Stimulated activated effector memory CD8-positive, alpha-beta T cell treated with anti-CD3 and anti-CD28 coated beads, Interleukin-12 subunit alpha, Interleukin-12 subunit beta, amount 100 ng/mL, for 72 hours (primary cell): Measurements from ENCODE around the gene PHF21A.
A peak's percentile ranks its signal among the peaks of the same experiment; 100 is the strongest.

Experiments
- ATAC-seq: fragments of 150-1000 bp; cut with Tn5 transposase; 2 replicates; pipeline ENCODE4 v1.10.0; 2021
- DNase-seq, 2 donors: peaks; one replicate each; pipeline ENCODE4 v3.0.0; 2021 to 2022; ENCODE audit warnings: low spot score in 2 of 2
- H3K27ac Mint-ChIP-seq: one replicate; pipeline ENCODE4 v1.8.0; 2022; ENCODE audit warnings: mild to moderate bottlenecking, mixed read lengths
- H3K36me3 Mint-ChIP-seq: one replicate; pipeline ENCODE4 v1.8.0; 2022; ENCODE audit warnings: mild to moderate bottlenecking, mixed read lengths
- H3K4me1 Mint-ChIP-seq: one replicate; pipeline ENCODE4 v1.8.0; 2022; ENCODE audit warnings: mixed read lengths
- H3K4me3 Mint-ChIP-seq: one replicate; pipeline ENCODE4 v1.8.0; 2022; ENCODE audit warnings: mild to moderate bottlenecking, mixed read lengths
- H3K9me3 Mint-ChIP-seq: one replicate; pipeline ENCODE4 v1.8.0; 2022; ENCODE audit warnings: mixed read lengths

Gene PHF21A

DNA sequence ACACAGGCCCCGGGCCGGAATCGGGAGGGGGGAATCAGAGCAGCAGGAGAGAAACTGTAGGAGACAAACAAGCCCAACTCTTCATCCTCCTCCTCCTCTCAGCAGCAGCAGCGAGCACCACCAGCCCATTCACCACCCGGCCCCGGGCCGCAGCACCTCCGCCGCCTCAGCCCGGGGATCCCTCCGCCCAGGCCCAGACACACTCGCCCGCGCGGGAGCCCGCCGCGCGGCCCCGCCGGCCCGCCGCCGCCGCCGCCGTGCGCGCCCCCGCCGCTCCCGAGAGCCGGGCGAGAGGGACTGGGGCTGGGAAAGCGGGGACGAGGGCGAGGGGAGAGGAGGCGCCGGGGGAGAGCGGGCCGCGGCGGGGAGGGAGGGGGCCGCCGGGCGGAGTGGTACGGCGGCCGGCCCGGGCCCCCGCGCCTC is at the start of gene PHF21A:
PHF21A (minus strand) TSS at position 154 of the 423 bp plus-strand sequence. CDS start 37,235 bp downstream, outside the sequence.
- H3K4me1 Mint-ChIP-seq: peaks cover 28% of the 10 kb centered on the region
- ATAC-seq: peak; percentile 87
- H3K9me3 Mint-ChIP-seq: no peaks in the 10 kb centered on the region
- H3K36me3 Mint-ChIP-seq: peaks cover 22% of the 10 kb centered on the region
- DNase-seq: peak; percentile 79 to 93
- H3K4me3 Mint-ChIP-seq: peak within 1 kb of the TSS; percentile 95
- H3K27ac Mint-ChIP-seq: peak within 1 kb of the TSS; percentile 97

DNA sequence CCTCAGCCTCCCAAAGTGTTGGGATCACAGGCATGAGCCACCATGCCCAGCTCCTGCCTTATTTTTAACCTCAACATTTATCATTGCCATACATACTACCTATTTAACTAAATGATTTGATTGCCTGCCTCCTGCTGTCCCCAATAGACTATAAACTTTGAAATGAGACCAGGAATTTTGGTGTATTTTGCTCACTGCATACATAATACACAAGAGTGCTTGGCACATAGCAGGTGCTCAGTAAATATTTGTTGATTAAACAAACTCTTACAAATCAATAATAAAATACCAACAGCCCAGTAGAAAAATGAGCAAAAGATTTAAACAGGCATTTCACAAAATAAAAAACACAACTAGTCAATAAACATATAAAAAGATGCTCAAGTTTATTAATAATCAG is 49.5 kb upstream of the PHF21A start:
- Mint-ChIP-seq H3K4me1 (no peaks in the 10 kb centered on the region), H3K9me3 (no peaks in the 10 kb centered on the region), H3K36me3 (no peaks in the 10 kb centered on the region), H3K27ac (peak overlapping the region; percentile 81), H3K4me3 (no peak overlapping the region)
- no peak for DNase-seq
- ATAC-seq: no peak

- no peaks in the 10 kb centered on the region for H3K9me3 Mint-ChIP-seq
- ATAC-seq: peak; percentile 70
- no peak for DNase-seq
- no peak overlapping the region for H3K4me3 Mint-ChIP-seq
- no peak overlapping the region for H3K27ac Mint-ChIP-seq
- H3K4me1 Mint-ChIP-seq: no peaks in the 10 kb centered on the region
- H3K36me3 Mint-ChIP-seq: no peaks in the 10 kb centered on the region
Observed at GRCh38 chr11:46162700-46163099, 41.4 kb upstream of the PHF21A start.

- Mint-ChIP-seq H3K36me3 (no peaks in the 10 kb centered on the region), H3K27ac (no peak overlapping the region), H3K9me3 (no peaks in the 10 kb centered on the region), H3K4me1 (no peaks in the 10 kb centered on the region), H3K4me3 (no peak overlapping the region)
- ATAC-seq (no peak), DNase-seq (no peak)
Observed at GRCh38 chr11:46161201-46161600, 39.9 kb upstream of the PHF21A start.

DNA sequence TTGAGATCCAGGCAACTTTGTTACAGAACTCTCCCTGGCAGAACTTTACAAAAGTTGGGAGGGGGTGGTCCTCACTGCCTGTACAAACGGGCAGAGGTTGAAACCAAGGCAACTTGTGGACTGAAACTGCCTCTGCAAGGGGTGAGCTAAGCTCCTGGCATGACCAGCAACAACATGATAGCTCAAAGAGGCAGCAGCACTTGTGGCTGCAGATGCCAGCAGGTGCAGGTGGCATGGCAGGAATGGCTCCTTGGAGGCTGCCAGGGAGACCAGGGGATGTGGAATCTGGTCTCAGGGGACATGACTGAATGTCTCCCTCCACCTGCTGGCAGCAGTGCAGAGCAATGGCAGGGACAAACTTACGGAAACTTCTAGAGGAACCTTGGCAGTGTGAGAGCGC is 38.8 kb upstream of the PHF21A start:
- ATAC-seq: no peak

GRCh38 chr11:46159680-46160079 is 38.4 kb upstream of the PHF21A start:
- H3K27ac Mint-ChIP-seq: no peak overlapping the region
- H3K36me3 Mint-ChIP-seq: no peaks in the 10 kb centered on the region
- no peak overlapping the region for H3K4me3 Mint-ChIP-seq
- ATAC-seq: no peak
- no peak for DNase-seq
- no peaks in the 10 kb centered on the region for H3K9me3 Mint-ChIP-seq
- H3K4me1 Mint-ChIP-seq: no peaks in the 10 kb centered on the region

More for the DNA sequence above, 38.8 kb upstream of the PHF21A start:
- no peak overlapping the region for H3K4me3 Mint-ChIP-seq
- no peak overlapping the region for H3K27ac Mint-ChIP-seq
- no peak for DNase-seq
- no peaks in the 10 kb centered on the region for H3K36me3 Mint-ChIP-seq
- no peaks in the 10 kb centered on the region for H3K9me3 Mint-ChIP-seq
- H3K4me1 Mint-ChIP-seq: no peaks in the 10 kb centered on the region

- H3K9me3 Mint-ChIP-seq: no peaks in the 10 kb centered on the region
- H3K4me3 Mint-ChIP-seq: no peak overlapping the region
- peaks cover 8% of the 10 kb centered on the region for H3K4me1 Mint-ChIP-seq
- no peaks in the 10 kb centered on the region for H3K36me3 Mint-ChIP-seq
- ATAC-seq: peak; percentile 64
- H3K27ac Mint-ChIP-seq: no peak overlapping the region
- no peak for DNase-seq
Observed at GRCh38 chr11:46149826-46150225, 28.6 kb upstream of the PHF21A start.

GRCh38 chr11:46149342-46149741 is 28.1 kb upstream of the PHF21A start:
- DNase-seq (no peak), ATAC-seq (no peak)
- Mint-ChIP-seq H3K4me1 (peaks cover 8% of the 10 kb centered on the region), H3K27ac (no peak overlapping the region), H3K9me3 (no peaks in the 10 kb centered on the region), H3K4me3 (no peak overlapping the region), H3K36me3 (no peaks in the 10 kb centered on the region)

- Mint-ChIP-seq H3K36me3 (no peaks in the 10 kb centered on the region), H3K4me1 (peaks cover 3% of the 10 kb centered on the region), H3K4me3 (no peak overlapping the region), H3K9me3 (no peaks in the 10 kb centered on the region), H3K27ac (no peak overlapping the region)
- DNase-seq (no peak), ATAC-seq (no peak)
Observed at GRCh38 chr11:46144741-46145140, 23.5 kb upstream of the PHF21A start.

- H3K9me3 Mint-ChIP-seq: no peaks in the 10 kb centered on the region
- H3K27ac Mint-ChIP-seq: no peak overlapping the region
- no peaks in the 10 kb centered on the region for H3K4me1 Mint-ChIP-seq
- ATAC-seq: no peak
- H3K36me3 Mint-ChIP-seq: no peaks in the 10 kb centered on the region
- no peak for DNase-seq
- H3K4me3 Mint-ChIP-seq: no peak overlapping the region
Observed at GRCh38 chr11:46143049-46143806, 22.0 kb upstream of the PHF21A start.

- H3K9me3 Mint-ChIP-seq: no peaks in the 10 kb centered on the region
- ATAC-seq (no peak), DNase-seq (no peak)
- no peak overlapping the region for H3K27ac Mint-ChIP-seq
- H3K4me3 Mint-ChIP-seq: no peak overlapping the region
- no peaks in the 10 kb centered on the region for H3K36me3 Mint-ChIP-seq
- H3K4me1 Mint-ChIP-seq: no peaks in the 10 kb centered on the region
Observed at GRCh38 chr11:46142561-46142960, 21.3 kb upstream of the PHF21A start.

- no peaks in the 10 kb centered on the region for H3K9me3 Mint-ChIP-seq
- no peaks in the 10 kb centered on the region for H3K4me1 Mint-ChIP-seq
- DNase-seq: no peak
- no peaks in the 10 kb centered on the region for H3K36me3 Mint-ChIP-seq
- H3K4me3 Mint-ChIP-seq: no peak overlapping the region
- peak; percentile 57 for ATAC-seq
- no peak overlapping the region for H3K27ac Mint-ChIP-seq
Observed at GRCh38 chr11:46141597-46141996, 20.3 kb upstream of the PHF21A start.

GRCh38 chr11:46134540-46134939 is 13.3 kb upstream of the PHF21A start:
- no peak overlapping the region for H3K4me3 Mint-ChIP-seq
- DNase-seq (no peak), ATAC-seq (no peak)
- no peaks in the 10 kb centered on the region for H3K36me3 Mint-ChIP-seq
- no peak overlapping the region for H3K27ac Mint-ChIP-seq
- H3K9me3 Mint-ChIP-seq: no peaks in the 10 kb centered on the region
- H3K4me1 Mint-ChIP-seq: no peaks in the 10 kb centered on the region

- H3K36me3 Mint-ChIP-seq: no peaks in the 10 kb centered on the region
- no peak for ATAC-seq
Observed at GRCh38 chr11:46134061-46134460, 12.8 kb upstream of the PHF21A start.

DNA sequence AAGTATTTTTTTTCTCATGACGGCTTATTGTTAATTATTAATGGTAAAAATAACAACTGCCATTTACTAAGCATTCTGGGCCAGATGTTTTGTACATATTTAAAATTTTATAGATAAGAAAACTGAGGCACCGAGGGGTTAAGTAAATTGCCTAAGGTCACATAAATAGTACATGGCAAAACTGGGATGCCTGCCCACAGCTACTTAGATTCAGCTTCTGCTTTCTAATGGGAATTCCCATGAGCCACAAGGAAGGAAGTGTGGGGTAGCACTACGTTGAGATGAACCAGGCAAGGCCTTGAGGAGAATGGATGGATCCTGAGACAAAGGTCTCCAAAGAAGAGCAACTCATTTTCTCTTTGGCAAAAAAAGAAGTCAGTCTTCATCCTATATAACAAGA is 11.9 kb upstream of the PHF21A start:
- H3K27ac Mint-ChIP-seq: no peak overlapping the region
- DNase-seq (no peak), ATAC-seq (no peak)
- no peak overlapping the region for H3K4me3 Mint-ChIP-seq
- H3K36me3 Mint-ChIP-seq: no peaks in the 10 kb centered on the region
- H3K9me3 Mint-ChIP-seq: no peaks in the 10 kb centered on the region
- no peaks in the 10 kb centered on the region for H3K4me1 Mint-ChIP-seq

More at GRCh38 chr11:46134061-46134460, 12.8 kb upstream of the PHF21A start:
- no peak overlapping the region for H3K27ac Mint-ChIP-seq
- DNase-seq: no peak
- no peaks in the 10 kb centered on the region for H3K9me3 Mint-ChIP-seq
- H3K4me1 Mint-ChIP-seq: no peaks in the 10 kb centered on the region
- H3K4me3 Mint-ChIP-seq: no peak overlapping the region

DNA sequence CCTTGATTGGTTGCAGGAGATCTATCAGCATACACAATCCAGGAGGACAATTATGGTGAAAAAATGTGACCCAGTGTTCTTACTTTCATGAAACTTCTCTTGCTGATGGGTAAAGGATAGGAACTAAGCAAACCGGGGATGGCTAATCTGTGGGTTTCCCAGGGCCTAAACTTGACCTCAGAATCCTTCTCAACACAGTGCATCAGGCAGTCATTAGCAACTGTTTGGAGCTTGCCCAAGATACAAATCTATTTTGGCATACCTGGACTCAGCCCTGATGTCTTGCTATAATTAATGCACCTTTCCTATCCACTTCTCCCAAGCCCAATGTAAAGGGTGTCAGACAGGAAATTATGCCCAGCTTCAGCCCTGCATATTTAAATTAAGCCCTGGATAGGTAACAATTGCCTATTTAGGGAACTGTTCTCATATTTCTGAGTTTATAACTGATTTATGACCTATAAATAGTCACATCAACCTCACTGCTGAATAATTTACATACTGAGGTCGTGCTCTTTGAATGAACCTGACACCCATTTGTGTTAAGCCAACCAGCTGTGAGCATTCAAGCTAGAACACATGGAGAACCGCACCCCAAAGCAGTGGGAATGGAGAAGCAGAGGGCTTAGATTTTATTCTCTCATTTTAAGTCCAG is 9.2 kb upstream of the PHF21A start:
- Mint-ChIP-seq H3K4me3 (no peak overlapping the region), H3K36me3 (no peaks in the 10 kb centered on the region), H3K9me3 (no peaks in the 10 kb centered on the region), H3K4me1 (peaks cover 11% of the 10 kb centered on the region), H3K27ac (peak overlapping the region; percentile 26)
- DNase-seq (no peak), ATAC-seq (no peak)
